Astrocyte of the cerebellum (primary cell): ENCODE results near the gene CDH8.

ENCODE experiments used
- DNase-seq: peaks from one replicate; pipeline ENCODE4 v3.0.0-alpha.2; 2011; ENCODE audit warnings: low read depth
- H3K4me3 ChIP-seq: 2 replicates; pipeline ENCODE4 v1.5.1; 2011; ENCODE audit warnings: mild to moderate bottlenecking, low read depth, low read length, moderate library complexity
- in situ Hi-C: cut with HindIII; loops from 2 replicates; pipeline ENCODE4 v1.10.0; 2017; ENCODE audit warnings: low sequenced_read_pairs
- TF ChIP-seq, protein P1 (sequence below): IDR thresholded peaks from 2 replicates; pipeline ENCODE4 v1.5.1; 2012; ENCODE audit warnings: low read length, low read depth, moderate library complexity, mild to moderate bottlenecking; ENCODE audit errors: missing control alignments

CDH8 gene

DNA sequence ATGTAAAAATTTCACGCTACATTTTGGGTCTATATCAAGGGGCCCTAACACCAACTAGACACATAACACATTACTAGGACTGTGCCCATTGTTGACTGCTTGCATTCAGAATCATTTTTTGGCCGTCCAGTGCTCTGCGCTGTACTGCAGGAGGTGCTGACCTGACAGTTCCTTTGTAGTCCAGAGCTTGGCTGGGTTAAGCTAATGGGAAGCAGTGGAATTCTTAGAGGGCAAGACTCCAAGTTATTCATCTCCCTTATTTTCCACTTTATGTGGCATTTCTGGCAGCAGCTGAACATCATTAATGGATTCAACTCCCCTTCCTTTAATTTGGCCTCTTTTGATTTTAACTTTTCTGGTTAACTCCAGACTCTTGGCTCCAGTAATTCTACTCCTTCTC is 351.7 kb downstream of the CDH8 start:
- TF ChIP-seq, protein P1, sequence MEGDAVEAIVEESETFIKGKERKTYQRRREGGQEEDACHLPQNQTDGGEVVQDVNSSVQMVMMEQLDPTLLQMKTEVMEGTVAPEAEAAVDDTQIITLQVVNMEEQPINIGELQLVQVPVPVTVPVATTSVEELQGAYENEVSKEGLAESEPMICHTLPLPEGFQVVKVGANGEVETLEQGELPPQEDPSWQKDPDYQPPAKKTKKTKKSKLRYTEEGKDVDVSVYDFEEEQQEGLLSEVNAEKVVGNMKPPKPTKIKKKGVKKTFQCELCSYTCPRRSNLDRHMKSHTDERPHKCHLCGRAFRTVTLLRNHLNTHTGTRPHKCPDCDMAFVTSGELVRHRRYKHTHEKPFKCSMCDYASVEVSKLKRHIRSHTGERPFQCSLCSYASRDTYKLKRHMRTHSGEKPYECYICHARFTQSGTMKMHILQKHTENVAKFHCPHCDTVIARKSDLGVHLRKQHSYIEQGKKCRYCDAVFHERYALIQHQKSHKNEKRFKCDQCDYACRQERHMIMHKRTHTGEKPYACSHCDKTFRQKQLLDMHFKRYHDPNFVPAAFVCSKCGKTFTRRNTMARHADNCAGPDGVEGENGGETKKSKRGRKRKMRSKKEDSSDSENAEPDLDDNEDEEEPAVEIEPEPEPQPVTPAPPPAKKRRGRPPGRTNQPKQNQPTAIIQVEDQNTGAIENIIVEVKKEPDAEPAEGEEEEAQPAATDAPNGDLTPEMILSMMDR, result no peak
- in situ Hi-C loops, result no loop called here
- DNase-seq, result peak; percentile 51
- H3K4me3 ChIP-seq, result no peak overlapping the region

GRCh38 chr16:61681673-61682072 is 354.6 kb downstream of the CDH8 start:
- no peak overlapping the region for H3K4me3 ChIP-seq
- no peak for DNase-seq
- in situ Hi-C loops, result no loop called here
- TF ChIP-seq, protein P1, result no peak

- no peak overlapping the region for H3K4me3 ChIP-seq
- DNase-seq, result peak; percentile 4
- in situ Hi-C loops, result no loop called here
- TF ChIP-seq, protein P1, result no peak
These were observed 355.1 kb downstream of the CDH8 start for GRCh38 chr16:61681124-61681523.

- in situ Hi-C loops, result no loop called here
These were observed 358.1 kb downstream of the CDH8 start for GRCh38 chr16:61678182-61678581.

GRCh38 chr16:61677776-61678175 is 358.5 kb downstream of the CDH8 start:
- DNase-seq, result no peak
- TF ChIP-seq, protein P1, result no peak
- in situ Hi-C loops, result no loop called here
- H3K4me3 ChIP-seq, result no peak overlapping the region

More at GRCh38 chr16:61678182-61678581, 358.1 kb downstream of the CDH8 start:
- TF ChIP-seq, protein P1, result no peak
- DNase-seq, result no peak
- no peak overlapping the region for H3K4me3 ChIP-seq

DNA sequence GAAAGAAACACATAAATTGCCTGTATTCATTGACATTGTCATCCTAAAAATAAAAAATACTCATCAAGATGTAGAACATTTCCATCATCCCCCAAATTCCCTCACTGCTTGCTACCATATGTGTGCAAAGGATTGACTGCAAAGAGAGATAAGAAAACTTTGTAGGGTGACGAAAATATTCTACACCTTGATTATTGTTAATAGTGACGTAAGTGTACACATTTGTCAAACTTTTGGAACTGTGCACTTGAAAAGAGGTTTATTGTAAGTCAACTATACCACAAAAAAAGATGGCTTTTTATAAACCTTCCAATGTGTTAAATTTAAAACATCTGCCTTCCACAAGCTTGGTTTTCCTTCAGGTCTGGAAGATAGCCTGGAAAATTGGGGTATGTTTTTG is 359.5 kb downstream of the CDH8 start:
- in situ Hi-C loops, result no loop called here
- H3K4me3 ChIP-seq, result no peak overlapping the region
- DNase-seq, result no peak
- TF ChIP-seq, protein P1, result no peak

- TF ChIP-seq, protein P1, result no peak
- in situ Hi-C loops, result no loop called here
- DNase-seq, result no peak
- no peak overlapping the region for H3K4me3 ChIP-seq
These were observed 365.1 kb downstream of the CDH8 start for GRCh38 chr16:61671161-61671560.
